ENCODE data around the gene ACAP1. TPM values are rescaled to one million over a fixed set of nuclear protein-coding genes. Genes with fewer than 3 reads are reported as not detected.
A peak's percentile ranks its signal among the peaks of the same experiment; 100 is the strongest.

The ACAP1 gene
- total and polyA plus RNA-seq, 4 donors, result 4.6 to 18.1 (median 13.8) TPM

DNA sequence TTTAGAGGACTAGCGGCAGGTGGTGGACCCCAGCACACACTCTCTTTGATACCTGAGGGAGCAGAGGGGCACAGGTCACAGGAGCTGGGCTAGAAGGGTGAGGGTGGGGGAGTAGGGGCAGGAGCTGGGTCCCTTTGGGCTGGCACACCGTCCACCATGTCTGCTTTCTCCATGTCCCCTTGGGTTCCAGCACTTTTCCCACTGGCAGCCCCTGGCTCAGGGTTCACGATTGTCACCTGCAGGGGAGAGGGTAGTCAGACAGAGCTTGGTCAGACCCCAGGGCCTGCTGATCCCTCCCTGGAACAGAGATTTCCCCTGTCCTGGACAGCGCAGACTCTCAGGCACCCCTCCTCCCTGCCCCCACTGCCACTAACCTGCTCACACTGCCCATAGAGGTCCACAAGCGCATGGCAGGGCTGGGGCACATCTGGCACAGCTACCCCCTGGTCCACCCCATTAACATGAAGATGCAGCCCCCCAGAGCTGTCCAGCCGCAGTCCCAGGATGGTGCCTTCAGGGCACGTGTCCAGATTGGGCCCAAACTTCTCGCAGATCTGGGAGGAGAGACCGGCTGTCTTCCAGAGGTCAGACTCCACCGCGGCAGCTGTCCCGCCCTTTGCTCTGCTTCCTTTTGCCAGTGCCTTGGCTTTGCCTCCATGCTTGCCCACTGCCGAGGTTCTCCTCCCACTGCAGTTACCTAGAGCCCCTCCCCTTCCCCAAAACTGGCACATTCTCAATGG, 18.0 kb upstream of the ACAP1 start:
- Histone ChIP-seq H3K27me3 (ENCODE audit: control insufficient read depth, insufficient read depth, low read length) (no peaks in the 10 kb centered on the region), H3K9me3 (ENCODE audit: control insufficient read depth, insufficient read depth, low read length) (no peaks in the 10 kb centered on the region), H3K4me1 (ENCODE audit: control insufficient read depth, insufficient read depth, low read length) (peaks cover 25% of the 10 kb centered on the region), H3K36me3 (ENCODE audit: control insufficient read depth, insufficient read depth, low read length) (peaks cover 86% of the 10 kb centered on the region), H3K4me3 (ENCODE audit: low read depth, low read length) (no peak overlapping the region), H3K27ac (ENCODE audit: low read depth, low read length) (no peak overlapping the region)
- 93% methylated on average over 13 of the region's 13 CpGs for WGBS (ENCODE audit: insufficient coverage)
- no peak for DNase-seq (ENCODE audit: low read depth in 4 of 6, low spot score in 6 of 6)

DNA sequence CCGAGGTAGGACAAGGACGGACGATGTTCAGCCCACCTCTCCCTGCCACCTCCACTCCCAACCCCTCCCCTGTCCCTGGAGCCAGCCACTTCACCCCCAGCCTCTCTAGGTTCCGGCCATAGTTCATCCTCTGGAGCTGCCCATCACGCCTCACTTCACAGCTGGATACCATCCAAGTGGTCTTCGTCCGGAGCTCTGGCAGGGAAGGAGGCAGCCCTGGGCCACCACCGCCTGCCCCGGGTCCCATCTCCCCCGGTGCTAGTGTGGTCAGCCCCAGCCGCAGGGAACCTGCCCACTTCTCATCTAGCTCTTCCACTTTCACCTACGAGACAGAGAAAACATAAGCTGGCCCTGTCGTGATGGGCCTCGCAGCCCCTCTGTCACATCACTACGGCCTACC, 14.9 kb upstream of the ACAP1 start:
- Histone ChIP-seq H3K4me3 (ENCODE audit: low read depth, low read length) (no peak overlapping the region), H3K27me3 (ENCODE audit: control insufficient read depth, insufficient read depth, low read length) (no peaks in the 10 kb centered on the region), H3K36me3 (ENCODE audit: control insufficient read depth, insufficient read depth, low read length) (peaks cover 93% of the 10 kb centered on the region), H3K27ac (ENCODE audit: low read depth, low read length) (no peak overlapping the region), H3K9me3 (ENCODE audit: control insufficient read depth, insufficient read depth, low read length) (no peaks in the 10 kb centered on the region), H3K4me1 (ENCODE audit: control insufficient read depth, insufficient read depth, low read length) (no peaks in the 10 kb centered on the region)
- 93% methylated on average over 15 of the region's 15 CpGs for WGBS (ENCODE audit: insufficient coverage)
- DNase-seq (ENCODE audit: low read depth in 4 of 6, low spot score in 6 of 6), result no peak

DNA sequence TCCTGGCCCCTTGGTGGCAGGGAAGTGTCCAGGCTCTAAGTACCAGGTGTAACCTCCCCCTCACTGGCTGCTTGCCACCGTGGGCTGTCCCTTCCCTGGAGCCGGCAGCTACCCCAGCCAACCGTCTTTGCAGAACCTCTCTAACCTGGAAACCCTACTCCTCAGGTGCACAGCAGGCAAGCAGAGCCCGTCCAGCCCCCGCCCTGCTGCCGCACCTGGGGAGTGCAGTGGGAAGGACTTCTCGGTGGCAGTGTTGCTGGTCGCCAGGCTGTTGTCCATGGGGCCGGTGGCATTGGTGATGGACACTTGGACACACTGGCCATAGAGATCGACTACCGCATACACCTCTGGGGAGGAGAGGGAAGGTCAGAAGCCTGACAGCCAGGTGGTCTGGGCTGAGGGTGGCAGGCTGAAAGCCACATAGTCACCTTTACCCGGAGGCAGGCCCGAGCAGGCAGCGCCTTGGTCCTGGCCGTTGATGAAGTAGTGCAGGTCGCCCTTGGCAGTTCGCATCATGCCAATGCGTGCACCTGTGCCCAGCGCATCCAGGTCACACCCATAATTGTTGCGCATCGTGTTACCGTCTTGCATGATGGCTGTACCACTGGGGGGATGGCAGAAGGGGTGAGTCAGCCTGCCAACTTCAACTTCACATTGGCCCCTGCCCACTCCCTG, 13.7 kb upstream of the ACAP1 start:
- no peak for DNase-seq (ENCODE audit: low read depth in 4 of 6, low spot score in 6 of 6)
- 96% methylated on average over 22 of the region's 22 CpGs for WGBS (ENCODE audit: insufficient coverage)
- Histone ChIP-seq H3K27ac (ENCODE audit: low read depth, low read length) (no peak overlapping the region), H3K4me1 (ENCODE audit: control insufficient read depth, insufficient read depth, low read length) (peaks cover 4% of the 10 kb centered on the region), H3K4me3 (ENCODE audit: low read depth, low read length) (no peak overlapping the region), H3K9me3 (ENCODE audit: control insufficient read depth, insufficient read depth, low read length) (no peaks in the 10 kb centered on the region), H3K27me3 (ENCODE audit: control insufficient read depth, insufficient read depth, low read length) (no peaks in the 10 kb centered on the region), H3K36me3 (ENCODE audit: control insufficient read depth, insufficient read depth, low read length) (peaks cover 95% of the 10 kb centered on the region)

DNA sequence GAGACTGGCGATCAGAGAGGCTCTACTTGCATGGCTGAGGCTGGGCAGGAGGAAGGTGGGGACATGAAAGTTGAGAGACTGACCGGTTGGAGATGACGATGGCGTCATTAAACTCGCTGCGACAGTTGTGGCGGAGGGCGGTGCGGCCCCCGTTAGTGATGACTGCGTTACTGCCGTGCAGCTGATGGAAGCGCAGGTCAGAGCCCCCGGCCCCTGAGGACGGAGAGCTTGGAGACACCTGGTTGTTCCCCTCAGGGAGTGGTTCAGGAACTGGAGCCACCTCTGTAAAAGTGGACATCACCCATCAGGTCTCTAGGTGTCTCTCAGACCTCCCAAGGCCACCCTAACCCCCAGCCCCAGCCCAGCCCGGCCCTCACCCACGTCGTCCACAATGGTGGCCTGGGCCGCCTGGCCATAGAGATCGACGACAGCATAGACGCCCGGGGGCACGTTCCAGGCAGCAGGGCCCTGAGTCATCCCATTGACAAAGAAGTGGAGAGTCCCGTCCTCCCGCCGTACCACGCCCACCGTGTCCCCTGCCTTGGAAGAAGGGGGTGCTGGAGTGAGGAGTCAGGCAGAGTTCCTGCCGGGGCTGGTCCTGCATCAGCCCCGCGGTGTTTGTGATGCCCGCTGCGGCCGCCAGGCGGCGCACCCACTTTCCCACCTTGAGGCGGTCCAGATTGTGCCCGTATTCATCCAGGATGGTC, 12.4 kb upstream of the ACAP1 start:
- Histone ChIP-seq H3K4me3 (ENCODE audit: low read depth, low read length) (no peak overlapping the region), H3K27ac (ENCODE audit: low read depth, low read length) (no peak overlapping the region), H3K36me3 (ENCODE audit: control insufficient read depth, insufficient read depth, low read length) (peaks cover 84% of the 10 kb centered on the region), H3K27me3 (ENCODE audit: control insufficient read depth, insufficient read depth, low read length) (no peaks in the 10 kb centered on the region), H3K4me1 (ENCODE audit: control insufficient read depth, insufficient read depth, low read length) (peaks cover 14% of the 10 kb centered on the region), H3K9me3 (ENCODE audit: control insufficient read depth, insufficient read depth, low read length) (no peaks in the 10 kb centered on the region)
- WGBS (ENCODE audit: insufficient coverage), result 81% methylated on average over 29 of the region's 39 CpGs
- DNase-seq (ENCODE audit: low read depth in 4 of 6, low spot score in 6 of 6), result peak in 2 of 6 donors; percentile 38 to 50

DNA sequence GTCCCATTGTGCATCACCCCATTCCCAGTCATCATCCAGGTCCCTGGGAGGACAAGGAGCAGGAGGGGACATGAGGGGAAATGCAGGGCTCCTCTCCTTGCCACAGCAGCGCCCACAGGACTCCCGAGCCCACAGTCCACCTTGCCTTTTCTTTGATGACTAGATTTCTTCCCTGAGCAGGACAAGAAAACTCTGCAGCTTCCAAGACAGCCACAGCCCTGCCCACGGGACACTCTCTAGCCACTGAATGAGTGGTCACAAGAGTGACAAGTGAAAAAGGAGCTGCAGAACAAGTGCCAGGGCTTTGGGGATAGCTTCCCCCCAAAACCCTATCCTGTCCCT, 11.9 kb upstream of the ACAP1 start:
- H3K4me3 ChIP-seq (ENCODE audit: low read depth, low read length), result no peak overlapping the region
- WGBS (ENCODE audit: insufficient coverage), result 86% methylated on average over 3 of the region's 3 CpGs
- H3K36me3 ChIP-seq (ENCODE audit: control insufficient read depth, insufficient read depth, low read length), result peaks cover 82% of the 10 kb centered on the region
- no peak for DNase-seq (ENCODE audit: low read depth in 4 of 6, low spot score in 6 of 6)
- no peaks in the 10 kb centered on the region for H3K27me3 ChIP-seq (ENCODE audit: control insufficient read depth, insufficient read depth, low read length)
- no peaks in the 10 kb centered on the region for H3K9me3 ChIP-seq (ENCODE audit: control insufficient read depth, insufficient read depth, low read length)
- H3K4me1 ChIP-seq (ENCODE audit: control insufficient read depth, insufficient read depth, low read length), result peaks cover 14% of the 10 kb centered on the region
- no peak overlapping the region for H3K27ac ChIP-seq (ENCODE audit: low read depth, low read length)

DNA sequence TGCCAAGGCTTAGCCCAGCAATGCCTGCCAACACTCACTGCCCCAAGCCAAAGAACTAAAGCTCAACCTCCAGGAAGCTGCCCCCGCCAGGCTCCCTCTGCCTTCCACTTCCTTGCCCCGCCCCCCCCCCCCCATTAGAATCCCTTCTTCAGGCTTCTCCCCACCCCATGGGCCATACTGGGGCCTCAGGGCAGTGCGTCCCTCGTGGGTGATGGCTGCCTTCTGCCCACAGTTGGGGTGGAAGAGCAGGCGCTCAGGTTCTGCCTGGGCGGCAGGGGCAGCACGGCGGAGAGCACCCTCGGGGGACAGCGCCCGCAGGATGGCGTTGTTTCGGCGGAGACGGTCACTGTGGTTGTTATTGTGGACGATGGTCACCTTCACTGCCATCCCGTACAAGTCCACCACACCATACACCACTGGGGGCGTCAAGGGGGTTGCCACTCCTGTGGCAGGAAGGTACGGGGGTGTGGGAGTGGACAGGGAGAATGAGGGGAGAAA, 11.2 kb upstream of the ACAP1 start:
- peaks cover 76% of the 10 kb centered on the region for H3K36me3 ChIP-seq (ENCODE audit: control insufficient read depth, insufficient read depth, low read length)
- no peak for DNase-seq (ENCODE audit: low read depth in 4 of 6, low spot score in 6 of 6)
- H3K4me3 ChIP-seq (ENCODE audit: low read depth, low read length), result no peak overlapping the region
- no peaks in the 10 kb centered on the region for H3K27me3 ChIP-seq (ENCODE audit: control insufficient read depth, insufficient read depth, low read length)
- peaks cover 19% of the 10 kb centered on the region for H3K4me1 ChIP-seq (ENCODE audit: control insufficient read depth, insufficient read depth, low read length)
- 100% methylated on average over 3 of the region's 19 CpGs for WGBS (ENCODE audit: insufficient coverage)
- H3K27ac ChIP-seq (ENCODE audit: low read depth, low read length), result no peak overlapping the region
- H3K9me3 ChIP-seq (ENCODE audit: control insufficient read depth, insufficient read depth, low read length), result no peaks in the 10 kb centered on the region

DNA sequence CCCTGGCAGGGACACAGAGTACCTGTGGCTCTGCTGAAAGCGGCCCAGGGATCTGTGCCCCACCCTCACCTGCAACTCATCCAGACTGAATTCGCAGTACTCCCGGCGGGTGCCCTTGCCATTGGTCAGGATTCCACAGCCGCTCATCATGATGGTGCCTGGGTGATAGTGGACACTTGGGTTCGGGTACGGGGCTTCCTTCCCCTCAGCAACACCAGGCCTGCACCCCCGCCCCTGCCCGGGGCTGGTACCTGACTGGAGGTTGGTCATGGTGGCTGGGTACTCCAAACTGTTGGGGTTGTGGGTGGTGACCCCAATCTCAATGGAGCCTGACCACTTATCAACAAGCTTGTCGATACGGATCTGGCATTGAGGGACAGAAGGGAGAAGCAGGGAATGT, 10.1 kb upstream of the ACAP1 start:
- Histone ChIP-seq H3K4me3 (ENCODE audit: low read depth, low read length) (no peak overlapping the region), H3K9me3 (ENCODE audit: control insufficient read depth, insufficient read depth, low read length) (no peaks in the 10 kb centered on the region), H3K36me3 (ENCODE audit: control insufficient read depth, insufficient read depth, low read length) (peaks cover 65% of the 10 kb centered on the region), H3K27ac (ENCODE audit: low read depth, low read length) (no peak overlapping the region), H3K27me3 (ENCODE audit: control insufficient read depth, insufficient read depth, low read length) (no peaks in the 10 kb centered on the region), H3K4me1 (ENCODE audit: control insufficient read depth, insufficient read depth, low read length) (peaks cover 27% of the 10 kb centered on the region)
- DNase-seq (ENCODE audit: low read depth in 4 of 6, low spot score in 6 of 6), result no peak
- 90% methylated on average over 2 of the region's 11 CpGs for WGBS (ENCODE audit: insufficient coverage)

DNA sequence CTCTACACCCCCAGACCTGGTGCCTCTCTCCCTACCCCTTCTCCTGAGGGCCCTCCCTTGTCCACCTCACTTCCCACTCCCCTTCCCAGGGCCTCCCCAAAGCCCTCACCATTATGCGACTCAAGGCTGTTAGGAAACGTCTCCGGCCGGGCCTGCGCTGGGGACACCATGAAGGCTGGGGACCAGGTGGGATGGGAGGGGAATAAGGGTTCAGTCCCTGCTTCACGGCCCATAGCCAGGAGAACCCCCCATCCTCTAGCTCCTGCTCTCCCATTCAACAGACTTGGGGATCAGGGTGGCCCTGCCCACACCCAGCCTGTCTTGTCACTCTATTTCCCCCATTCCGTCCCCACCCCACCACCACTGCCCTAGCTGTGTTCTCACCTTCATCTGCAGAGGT, 9.3 kb upstream of the ACAP1 start:
- WGBS (ENCODE audit: insufficient coverage), result no CpG with 5 or more reads among the region's 7 CpGs
- Histone ChIP-seq H3K36me3 (ENCODE audit: control insufficient read depth, insufficient read depth, low read length) (peaks cover 56% of the 10 kb centered on the region), H3K27me3 (ENCODE audit: control insufficient read depth, insufficient read depth, low read length) (no peaks in the 10 kb centered on the region), H3K4me1 (ENCODE audit: control insufficient read depth, insufficient read depth, low read length) (peaks cover 27% of the 10 kb centered on the region), H3K4me3 (ENCODE audit: low read depth, low read length) (no peak overlapping the region), H3K27ac (ENCODE audit: low read depth, low read length) (no peak overlapping the region), H3K9me3 (ENCODE audit: control insufficient read depth, insufficient read depth, low read length) (no peaks in the 10 kb centered on the region)
- DNase-seq (ENCODE audit: low read depth in 4 of 6, low spot score in 6 of 6), result no peak

DNA sequence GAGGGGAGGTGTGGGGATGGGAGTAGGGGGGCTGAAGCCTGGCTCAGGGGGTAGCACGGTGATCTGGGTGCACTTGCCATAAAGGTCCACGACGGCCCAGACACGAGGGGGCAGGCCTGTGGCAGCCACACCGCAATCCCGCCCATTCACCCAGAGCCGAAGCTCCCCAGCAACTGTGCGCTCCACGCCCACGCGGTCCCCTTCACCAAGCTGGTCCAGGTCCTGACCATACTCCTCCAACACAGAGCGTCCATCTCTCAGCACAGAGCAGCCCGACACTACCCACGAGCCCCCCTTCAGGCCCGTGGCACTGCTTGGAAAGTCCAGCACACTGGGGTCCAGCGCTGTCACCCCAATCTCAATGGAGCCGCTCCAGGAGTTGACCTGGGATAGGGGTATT, 8.8 kb upstream of the ACAP1 start:
- DNase-seq (ENCODE audit: low read depth in 4 of 6, low spot score in 6 of 6), result no peak
- Histone ChIP-seq H3K4me3 (ENCODE audit: low read depth, low read length) (no peak overlapping the region), H3K27ac (ENCODE audit: low read depth, low read length) (no peak overlapping the region), H3K36me3 (ENCODE audit: control insufficient read depth, insufficient read depth, low read length) (peaks cover 52% of the 10 kb centered on the region), H3K4me1 (ENCODE audit: control insufficient read depth, insufficient read depth, low read length) (peaks cover 27% of the 10 kb centered on the region), H3K9me3 (ENCODE audit: control insufficient read depth, insufficient read depth, low read length) (no peaks in the 10 kb centered on the region), H3K27me3 (ENCODE audit: control insufficient read depth, insufficient read depth, low read length) (no peaks in the 10 kb centered on the region)
- 91% methylated on average over 15 of the region's 17 CpGs for WGBS (ENCODE audit: insufficient coverage)
